PC-9 (cell line): ENCODE measurements around the gene GALNT9.

Experiments
- EZH2 ChIP-seq: fragments of 200-600 bp; sonication (generic); IDR thresholded peaks from 2 replicates; pipeline ENCODE4 v1.8.0; 2017; ENCODE audit warnings: antibody characterized with exemption, low read depth
- TF ChIP-seq, protein P1 (sequence below): fragments of 200-600 bp; sonication (generic); conservative IDR thresholded peaks from 2 replicates; pipeline ENCODE4 v1.6.1; 2017; ENCODE audit warnings: mixed run types, antibody characterized with exemption, mild to moderate bottlenecking, moderate library complexity

- TF ChIP-seq EZH2: no peak
- TF ChIP-seq, protein P1, sequence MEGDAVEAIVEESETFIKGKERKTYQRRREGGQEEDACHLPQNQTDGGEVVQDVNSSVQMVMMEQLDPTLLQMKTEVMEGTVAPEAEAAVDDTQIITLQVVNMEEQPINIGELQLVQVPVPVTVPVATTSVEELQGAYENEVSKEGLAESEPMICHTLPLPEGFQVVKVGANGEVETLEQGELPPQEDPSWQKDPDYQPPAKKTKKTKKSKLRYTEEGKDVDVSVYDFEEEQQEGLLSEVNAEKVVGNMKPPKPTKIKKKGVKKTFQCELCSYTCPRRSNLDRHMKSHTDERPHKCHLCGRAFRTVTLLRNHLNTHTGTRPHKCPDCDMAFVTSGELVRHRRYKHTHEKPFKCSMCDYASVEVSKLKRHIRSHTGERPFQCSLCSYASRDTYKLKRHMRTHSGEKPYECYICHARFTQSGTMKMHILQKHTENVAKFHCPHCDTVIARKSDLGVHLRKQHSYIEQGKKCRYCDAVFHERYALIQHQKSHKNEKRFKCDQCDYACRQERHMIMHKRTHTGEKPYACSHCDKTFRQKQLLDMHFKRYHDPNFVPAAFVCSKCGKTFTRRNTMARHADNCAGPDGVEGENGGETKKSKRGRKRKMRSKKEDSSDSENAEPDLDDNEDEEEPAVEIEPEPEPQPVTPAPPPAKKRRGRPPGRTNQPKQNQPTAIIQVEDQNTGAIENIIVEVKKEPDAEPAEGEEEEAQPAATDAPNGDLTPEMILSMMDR: no peak
Observed at GRCh38 chr12:132288516-132289215, 40.7 kb downstream of the GALNT9 start.
